GM18502 (cell line): ENCODE results near the gene ACER2.

Source experiments
- ATAC-seq: cut with Tn5 transposase; IDR thresholded peaks from one replicate; pipeline ENCODE4 v1.9.1; 2021; ENCODE audit warnings: mild to moderate bottlenecking; ENCODE audit not compliant: unreplicated experiment, poor library complexity

The ACER2 gene

GRCh38 chr9:19481121-19481870 is 72.5 kb downstream of the ACER2 start:
- ATAC-seq: no peak

GRCh38 chr9:19481971-19482404 is 73.2 kb downstream of the ACER2 start:
- no peak for ATAC-seq

GRCh38 chr9:19484699-19485098 is 75.9 kb downstream of the ACER2 start:
- ATAC-seq: no peak

DNA sequence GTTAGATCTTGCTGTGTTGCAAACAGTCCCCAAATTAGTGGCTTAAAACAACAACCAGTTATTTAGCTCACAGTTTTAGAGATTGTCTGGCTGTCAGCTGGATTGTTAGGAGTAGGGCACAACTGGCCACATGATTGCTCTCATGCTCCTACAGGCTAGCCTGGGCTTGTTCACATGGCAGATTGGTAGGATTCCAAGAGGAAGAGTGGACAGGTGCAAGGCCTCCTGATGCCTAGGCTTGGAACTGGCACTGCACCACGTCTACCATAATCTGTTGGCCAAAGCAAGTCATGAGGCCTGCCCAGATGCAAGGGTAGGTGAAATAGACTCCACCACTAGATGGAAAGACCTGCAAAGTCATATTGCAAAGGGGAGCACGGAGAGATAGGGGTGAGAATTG is 76.4 kb downstream of the ACER2 start:
- no peak for ATAC-seq

- no peak for ATAC-seq
Observed at GRCh38 chr9:19486803-19487202, 78.0 kb downstream of the ACER2 start.

GRCh38 chr9:19488721-19489120 is 79.9 kb downstream of the ACER2 start:
- ATAC-seq: no peak

GRCh38 chr9:19490269-19490668 is 81.5 kb downstream of the ACER2 start:
- no peak for ATAC-seq

- ATAC-seq: no peak
Observed at GRCh38 chr9:19490828-19491227, 82.0 kb downstream of the ACER2 start.

- no peak for ATAC-seq
Observed at GRCh38 chr9:19492775-19493173, 84.0 kb downstream of the ACER2 start.

DNA sequence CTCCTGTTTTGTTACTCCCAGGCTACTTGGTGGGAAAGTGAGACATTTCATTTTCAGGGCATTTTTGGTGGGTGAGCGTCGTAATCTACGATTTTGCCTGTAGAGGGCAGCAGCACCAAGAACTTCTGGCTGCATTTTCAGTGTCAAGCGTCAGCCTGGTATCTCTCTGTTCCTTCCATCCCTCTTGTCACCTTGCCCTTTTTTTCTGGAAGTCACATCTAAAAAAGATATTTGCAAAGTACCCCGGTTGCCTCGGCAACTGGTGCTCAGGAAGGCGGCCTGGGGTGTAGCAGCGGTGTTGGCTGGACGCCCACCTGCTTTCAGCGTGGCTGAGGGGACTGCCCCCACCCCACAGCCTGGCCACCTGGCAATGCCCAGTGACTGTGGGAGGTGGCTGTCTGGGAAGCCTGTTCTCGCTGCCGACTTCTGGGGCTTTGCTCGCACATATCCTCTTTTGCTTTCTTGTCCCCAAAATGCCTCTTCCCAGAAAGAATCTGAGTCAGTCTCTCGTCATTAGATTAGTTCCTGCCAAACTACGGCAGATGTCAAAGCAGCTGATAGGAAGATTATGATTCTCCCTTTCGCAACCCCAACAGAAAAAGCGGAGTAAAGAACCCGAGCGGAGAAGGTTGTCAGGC is 84.5 kb downstream of the ACER2 start:
- peak; percentile 87 for ATAC-seq

DNA sequence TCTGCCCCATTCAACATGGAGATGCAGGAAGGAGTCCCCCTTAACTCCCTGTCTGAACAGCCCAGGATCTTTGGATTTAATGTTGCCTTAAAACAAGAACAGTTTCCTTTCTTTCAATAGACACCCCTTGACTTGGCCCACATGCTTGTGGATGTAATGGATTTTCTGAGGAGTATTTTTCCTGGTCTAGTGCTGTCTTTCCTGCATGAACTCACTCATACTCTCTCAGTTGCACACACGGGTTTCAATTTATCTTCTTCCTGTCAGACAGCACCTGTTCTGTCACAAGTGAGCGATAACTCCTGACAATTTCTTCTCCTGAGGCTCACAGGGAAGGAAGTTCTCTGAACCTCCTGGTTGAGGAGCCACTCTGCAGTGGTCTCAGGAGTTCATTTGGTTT is 85.1 kb downstream of the ACER2 start:
- no peak for ATAC-seq

DNA sequence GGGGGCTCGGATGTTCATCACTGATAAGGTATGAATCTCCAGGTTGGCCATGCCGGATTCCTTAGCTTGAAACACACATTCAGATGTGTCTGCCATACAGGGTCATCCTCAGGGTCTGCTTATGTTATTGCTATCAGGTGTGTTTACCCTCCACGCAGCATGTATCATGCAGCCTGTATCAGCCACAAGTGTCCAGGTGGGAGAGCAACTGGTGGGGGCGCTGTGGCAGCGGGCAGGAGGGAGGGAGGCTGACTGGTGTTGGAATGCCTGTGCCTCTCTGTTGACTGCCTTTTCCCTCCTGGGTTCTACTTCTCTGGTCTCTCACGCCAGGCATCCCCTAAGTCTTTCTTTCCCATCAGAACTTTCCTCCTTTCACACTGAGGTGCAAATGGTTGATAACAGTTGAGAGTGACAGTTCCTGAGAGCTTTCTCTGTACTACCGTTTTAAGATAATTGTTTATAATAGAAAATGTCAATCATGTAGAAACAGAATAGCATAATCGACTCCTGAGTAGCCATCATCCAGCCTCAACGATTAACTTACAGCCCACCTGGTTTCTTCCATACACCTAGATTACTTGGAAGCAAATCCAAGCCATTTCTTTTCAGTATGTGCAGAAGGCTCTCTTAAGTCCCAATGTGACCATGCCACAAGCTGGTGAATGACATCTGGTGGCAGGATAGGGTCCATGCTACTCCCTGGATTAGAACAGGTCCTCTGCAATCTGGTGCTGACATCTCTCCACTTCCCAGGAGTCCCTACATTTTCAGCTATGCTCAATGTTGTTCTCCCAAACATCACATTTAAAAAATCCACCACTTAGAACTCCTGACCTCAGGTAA is 86.6 kb downstream of the ACER2 start:
- ATAC-seq: no peak

GRCh38 chr9:19496321-19497050 is 87.7 kb downstream of the ACER2 start:
- ATAC-seq: no peak

DNA sequence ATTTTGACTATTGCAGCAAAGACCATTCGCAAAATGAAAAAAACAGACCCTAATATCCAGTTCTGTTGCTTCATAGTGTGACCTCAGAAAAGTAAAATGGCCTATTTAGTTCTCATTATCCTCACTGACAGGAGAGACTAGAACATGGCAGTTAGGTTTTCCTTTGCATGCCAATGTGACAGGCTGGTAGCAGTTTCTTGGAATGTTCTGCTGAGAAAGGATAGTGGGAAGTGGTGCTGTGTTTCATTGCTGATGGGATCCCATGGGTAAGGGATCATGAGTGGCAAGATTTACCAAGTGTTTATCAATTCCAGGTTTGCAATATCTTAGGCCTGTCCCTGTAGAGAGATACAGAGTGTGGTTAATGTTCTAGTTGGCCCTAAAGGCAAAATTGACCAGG is 88.5 kb downstream of the ACER2 start:
- no peak for ATAC-seq

- ATAC-seq: no peak
Observed at GRCh38 chr9:19498015-19498414, 89.2 kb downstream of the ACER2 start.
